ENCODE data around the gene BIRC3.

GRCh38 chr11:102357116-102357515 lies 39.8 kb downstream of the BIRC3 start:
- TF ChIP-seq JUND (IDR thresholded peaks at IDR 0.05) (no peak), POLR2A (IDR thresholded peaks at IDR 0.05; ENCODE audit: borderline replicate concordance, extremely low read depth, insufficient read depth, insufficient read length) (no peak), EGR1 (IDR thresholded peaks at IDR 0.05; ENCODE audit: low read depth) (no peak), EZH2phosphoT487 (IDR thresholded peaks at IDR 0.05; ENCODE audit: borderline replicate concordance) (no peak), ZFX (IDR thresholded peaks at IDR 0.05) (no peak), YY1 (IDR thresholded peaks at IDR 0.05; ENCODE audit: extremely low read depth, insufficient replicate concordance, low read depth, low read length) (no peak), ZNF274 (IDR thresholded peaks at IDR 0.05; ENCODE audit: low read depth, low read length) (no peak), EZH2 (IDR thresholded peaks at IDR 0.05) (no peak), ELF1 (IDR thresholded peaks at IDR 0.05; ENCODE audit: borderline replicate concordance, low read depth) (no peak)
- TF ChIP-seq, protein P1, sequence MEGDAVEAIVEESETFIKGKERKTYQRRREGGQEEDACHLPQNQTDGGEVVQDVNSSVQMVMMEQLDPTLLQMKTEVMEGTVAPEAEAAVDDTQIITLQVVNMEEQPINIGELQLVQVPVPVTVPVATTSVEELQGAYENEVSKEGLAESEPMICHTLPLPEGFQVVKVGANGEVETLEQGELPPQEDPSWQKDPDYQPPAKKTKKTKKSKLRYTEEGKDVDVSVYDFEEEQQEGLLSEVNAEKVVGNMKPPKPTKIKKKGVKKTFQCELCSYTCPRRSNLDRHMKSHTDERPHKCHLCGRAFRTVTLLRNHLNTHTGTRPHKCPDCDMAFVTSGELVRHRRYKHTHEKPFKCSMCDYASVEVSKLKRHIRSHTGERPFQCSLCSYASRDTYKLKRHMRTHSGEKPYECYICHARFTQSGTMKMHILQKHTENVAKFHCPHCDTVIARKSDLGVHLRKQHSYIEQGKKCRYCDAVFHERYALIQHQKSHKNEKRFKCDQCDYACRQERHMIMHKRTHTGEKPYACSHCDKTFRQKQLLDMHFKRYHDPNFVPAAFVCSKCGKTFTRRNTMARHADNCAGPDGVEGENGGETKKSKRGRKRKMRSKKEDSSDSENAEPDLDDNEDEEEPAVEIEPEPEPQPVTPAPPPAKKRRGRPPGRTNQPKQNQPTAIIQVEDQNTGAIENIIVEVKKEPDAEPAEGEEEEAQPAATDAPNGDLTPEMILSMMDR (IDR thresholded peaks at IDR 0.05 in 2 of 3, conservative IDR thresholded peaks at IDR 0.05 in 1 of 3; ENCODE audit: borderline replicate concordance in 1 of 3, insufficient read depth in 1 of 3, low read depth in 2 of 3, low read length in 2 of 3), result no peak
- TF ChIP-seq, protein P2, sequence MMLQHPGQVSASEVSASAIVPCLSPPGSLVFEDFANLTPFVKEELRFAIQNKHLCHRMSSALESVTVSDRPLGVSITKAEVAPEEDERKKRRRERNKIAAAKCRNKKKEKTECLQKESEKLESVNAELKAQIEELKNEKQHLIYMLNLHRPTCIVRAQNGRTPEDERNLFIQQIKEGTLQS (IDR thresholded peaks at IDR 0.05), result no peak
